K562 (cell line): ENCODE data around the gene POU3F1. TPM values are rescaled to one million over a fixed set of nuclear protein-coding genes. Genes with fewer than 3 reads are reported as not detected.

Experiments used
- ATF3 ChIP-seq, 2 experiments: fragments of 450-650 bp in 1 of 2; sonication (generic) in 1 of 2; formaldehyde crosslinking in 1 of 2; IDR thresholded peaks in 1 of 2; conservative IDR thresholded peaks in 1 of 2; 2 replicates each; pipeline versions ENCODE4 v1.6.1 to v1.8.1; 2016 to 2023; ENCODE audit warnings: mild to moderate bottlenecking in 2 of 2, moderate library complexity in 2 of 2, inconsistent platforms in 1 of 2, missing genetic modification reagents in 1 of 2
- CBX2 ChIP-seq: fragments of 200-600 bp; sonication (generic); IDR thresholded peaks from one replicate; pipeline ENCODE4 v1.6.1; 2012; ENCODE audit warnings: mild to moderate bottlenecking, low read length, inconsistent platforms; ENCODE audit not compliant: insufficient read depth, poor library complexity, severe bottlenecking
- E2F1 ChIP-seq: sonication (generic); formaldehyde crosslinking; IDR thresholded peaks from 2 replicates; pipeline ENCODE4 v1.8.1; 2023; ENCODE audit warnings: mild to moderate bottlenecking, missing genetic modification reagents, moderate library complexity
- FOXJ3 ChIP-seq: sonication (generic); formaldehyde crosslinking; IDR thresholded peaks from 2 replicates; pipeline ENCODE4 v1.4.0; 2020; ENCODE audit warnings: mild to moderate bottlenecking, missing genetic modification reagents
- GABPB1 ChIP-seq: sonication (generic); formaldehyde crosslinking; IDR thresholded peaks from 2 replicates; pipeline ENCODE4 v1.8.0; 2022; ENCODE audit warnings: mild to moderate bottlenecking, missing genetic modification reagents
- GABPB2 ChIP-seq: fragments of 250-450 bp; sonication (Bioruptor Pico); conservative IDR thresholded peaks from 2 replicates; pipeline ENCODE4 v1.5.1; 2021; ENCODE audit warnings: mild to moderate bottlenecking
- PCBP1 ChIP-seq: fragments of 200-400 bp; formaldehyde crosslinking; IDR thresholded peaks from 2 replicates; pipeline ENCODE4 v1.6.1; 2018; ENCODE audit warnings: mild to moderate bottlenecking, low read depth, low read length; ENCODE audit not compliant: poor library complexity, severe bottlenecking
- PML ChIP-seq: IDR thresholded peaks from 2 replicates; pipeline ENCODE4 v1.6.1; 2012; ENCODE audit warnings: low read length, inconsistent platforms
- PURB ChIP-seq: sonication (generic); formaldehyde crosslinking; IDR thresholded peaks from 2 replicates; pipeline ENCODE4 v1.9.0; 2021; ENCODE audit warnings: low read depth, mild to moderate bottlenecking, missing genetic modification reagents
- SMAD3 ChIP-seq: fragments of 450-650 bp; formaldehyde crosslinking; conservative IDR thresholded peaks from 2 replicates; pipeline ENCODE4 v1.4.0; 2020; ENCODE audit warnings: mild to moderate bottlenecking
- USF1 ChIP-seq: sonication (generic); formaldehyde crosslinking; IDR thresholded peaks from 2 replicates; pipeline ENCODE4 v1.9.0; 2022; ENCODE audit warnings: mild to moderate bottlenecking, missing genetic modification reagents
- ZBTB2 ChIP-seq: fragments of 450-650 bp; IDR thresholded peaks from 2 replicates; pipeline ENCODE4 v1.6.1; 2016; ENCODE audit warnings: antibody characterized with exemption
- ZNF143 ChIP-seq: sonication (generic); formaldehyde crosslinking; IDR thresholded peaks from 2 replicates; pipeline ENCODE4 v1.9.0; 2022; ENCODE audit warnings: mild to moderate bottlenecking, missing genetic modification reagents
- ZNF212 ChIP-seq: fragments of 450-650 bp; formaldehyde crosslinking; IDR thresholded peaks from 2 replicates; pipeline ENCODE4 v1.4.0; 2020; ENCODE audit warnings: mild to moderate bottlenecking
- ZNF445 ChIP-seq: fragments of 250-450 bp; sonication (Bioruptor Pico); IDR thresholded peaks from 2 replicates; pipeline ENCODE4 v1.4.0; 2020; ENCODE audit warnings: low read depth, mild to moderate bottlenecking, moderate library complexity
- ZNF830 ChIP-seq: fragments of 250-450 bp; sonication (Bioruptor Pico); IDR thresholded peaks from 2 replicates; pipeline ENCODE4 v1.5.0; 2021; ENCODE audit warnings: mild to moderate bottlenecking
- polyA plus RNA-seq, 8 experiments: library from polyadenylated mRNA; depleted of rRNA in 4 of 8; stranded (reverse) in 5 of 8; unstranded in 3 of 8; fragments of >200 nt; fragmentation: Nextera tagmentation in 2 of 8; fragmentation: Illumina TruSeq in 1 of 8; extraction: Ambion mirVana in 2 of 8; extraction: Trizol in 1 of 8; gene quantifications; 2 replicates each; pipeline versions ENCODE4 v1.2.1 to v1.2.3, GENCODE V29; 2011 to 2014; ENCODE audit warnings: inconsistent platforms in 1 of 8, missing spikeins in 1 of 8
- total RNA-seq, 7 experiments: library from RNA; depleted of rRNA in 6 of 7; stranded (reverse); fragments of >200 nt in 6 of 7; fragmentation: Illumina TruSeq in 2 of 7; extraction: Trizol in 2 of 7; gene quantifications; 2 replicates each; pipeline versions ENCODE4 v1.2.1 to v1.2.3, GENCODE V29; 2011 to 2021; ENCODE audit warnings: low replicate concordance in 1 of 7
- TF ChIP-seq, protein P1 (sequence below): fragments of 250-450 bp; sonication (Bioruptor Pico); IDR thresholded peaks from 2 replicates; pipeline ENCODE4 v1.8.0; 2022; ENCODE audit warnings: moderate library complexity, mild to moderate bottlenecking, inconsistent platforms

POU3F1 gene
- total and polyA plus RNA-seq, 9 of the 15 experiments (the other 6 are each of a cell fraction or from before 2014, with no cell fraction given): 0.09 TPM; not detected in 8

DNA sequence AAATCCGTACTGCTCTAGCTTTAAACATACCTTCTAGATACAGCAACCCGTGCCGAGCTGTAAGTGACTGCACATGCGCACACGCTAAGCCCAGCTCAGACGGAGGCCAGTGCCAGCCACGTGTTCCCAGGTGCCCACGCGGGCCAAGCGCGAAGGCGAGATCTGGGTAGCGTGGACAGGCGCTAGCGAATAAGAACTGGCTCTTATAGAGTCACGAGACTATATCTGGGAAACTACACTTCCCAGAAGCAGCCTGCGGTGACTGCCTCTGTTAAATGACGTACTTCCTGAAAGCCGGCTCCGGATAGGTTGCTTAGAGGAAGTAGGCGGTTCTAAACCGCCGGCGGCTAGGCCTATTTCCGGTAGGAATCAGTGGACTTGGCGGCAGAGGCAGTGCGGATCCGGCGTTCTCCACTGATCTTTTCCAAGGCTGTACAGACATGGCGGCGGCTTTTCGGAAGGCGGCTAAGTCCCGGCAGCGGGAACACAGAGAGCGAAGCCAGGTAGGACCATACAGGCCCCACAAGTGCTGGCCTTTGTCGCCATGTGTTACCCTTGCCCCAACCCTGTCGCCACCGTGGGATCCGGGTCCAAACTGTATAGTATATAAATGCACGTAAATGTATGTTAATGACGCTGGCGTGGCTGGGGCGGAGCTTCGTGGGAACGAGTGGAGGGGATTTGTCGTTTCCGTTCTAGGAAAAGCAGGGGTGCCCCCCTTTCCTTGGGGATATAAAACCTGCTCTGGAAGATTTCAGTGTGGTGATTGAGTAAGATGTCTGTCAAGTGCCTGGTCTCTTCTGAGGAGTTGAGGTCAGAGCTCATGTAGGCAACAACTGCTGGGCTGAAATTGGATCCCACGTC lies 34.0 kb downstream of the POU3F1 start, which contains the start of gene UTP11 (continued):
- 0 out of 2 replicates have a peak, but pooled peaks have one; percentile 13 for TF ChIP-seq ZNF212 (CRISPR knock-in tag)
- peak; percentile 97 for TF ChIP-seq ZNF143 (CRISPR knock-in tag)
- peak; percentile 98 for TF ChIP-seq USF1 (CRISPR knock-in tag)
- TF ChIP-seq ZNF830 (CRISPR knock-in tag): 0 out of 2 replicates have a peak, but pooled peaks have one; percentile 64
- peak; percentile 86; the same call in 1 of the 2 replicates for TF ChIP-seq GABPB2 (CRISPR knock-in tag)
- peak; percentile 98 for TF ChIP-seq E2F1 (CRISPR knock-in tag)
- no peak for TF ChIP-seq PURB (CRISPR knock-in tag)
- TF ChIP-seq GABPB1 (CRISPR knock-in tag): peak; percentile 99
- peak; percentile 96 for TF ChIP-seq SMAD3
- TF ChIP-seq ZNF445: 0 out of 2 replicates have a peak, but pooled peaks have one; percentile 48
- TF ChIP-seq ATF3 (IDR thresholded peaks at IDR 0.05): peak; percentile 51; the same call in 1 of the 2 replicates
- TF ChIP-seq ATF3 (CRISPR knock-in tag; conservative IDR thresholded peaks at IDR 0.05): peak; percentile 95
- no peak for TF ChIP-seq PCBP1
- TF ChIP-seq, protein P1, sequence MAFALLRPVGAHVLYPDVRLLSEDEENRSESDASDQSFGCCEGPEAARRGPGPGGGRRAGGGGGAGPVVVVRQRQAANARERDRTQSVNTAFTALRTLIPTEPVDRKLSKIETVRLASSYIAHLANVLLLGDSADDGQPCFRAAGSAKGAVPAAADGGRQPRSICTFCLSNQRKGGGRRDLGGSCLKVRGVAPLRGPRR (CRISPR knock-in tag): peak; percentile 97
- TF ChIP-seq FOXJ3 (CRISPR knock-in tag): no peak
- TF ChIP-seq PML: peak; percentile 78; the same call in 1 of the 2 replicates
- TF ChIP-seq CBX2: no peak
- TF ChIP-seq ZBTB2: no peak; the same call in 1 of the 2 replicates
